HCT116 (cell line): ENCODE results near the gene GALNT16. TPM values are rescaled to one million over a fixed set of nuclear protein-coding genes. Genes with fewer than 3 reads are reported as not detected.
A peak's percentile ranks its signal among the peaks of the same experiment; 100 is the strongest.

ENCODE experiments used
- ATAC-seq: fragments of 200-7000 bp; cut with Tn5 transposase; 2 replicates; pipeline ENCODE4 v1.9.1; 2020; ENCODE audit warnings: mild to moderate bottlenecking, moderate library complexity
- BruUV-seq: library from RNA; stranded (reverse); fragments of 400-500 nt; replicated peaks from 2 replicates; lab custom pipeline; 2021; lab: Mats Ljungman, UMichigan
- CTCF ChIA-PET: fragments of 300-600 bp; sonication (Branson Sonifier 250); formaldehyde crosslinking; loops from one replicate; lab custom pipeline; 2021; ENCODE audit warnings: antibody characterized with exemption; lab: Charles Lee
- POLR2A ChIA-PET: fragments of 300-600, 350-600 bp; sonication (Branson Sonifier 250); formaldehyde crosslinking; loops from one replicate; lab custom pipeline; 2021; ENCODE audit warnings: antibody characterized with exemption; lab: Charles Lee
- RAD21 ChIA-PET, 2 experiments: fragments of 300-600 bp; sonication (Branson Sonifier 250); formaldehyde crosslinking; loops; one replicate each; lab custom pipeline; 2023; ENCODE audit warnings: low total read pairs in 2 of 2; ENCODE audit not compliant: uncharacterized antibody in 2 of 2, unreplicated experiment in 2 of 2, low non-redundant PET in 1 of 2; lab: Charles Lee
- DNase-seq: peaks from one replicate; pipeline ENCODE4 v3.0.0-alpha.2; 2010; ENCODE audit warnings: low read depth, low spot score
- H2AFZ ChIP-seq: fragments of 200-600 bp; shearing (Covaris generic), sonication (generic); 2 replicates; pipeline ENCODE4 v1.6.1; 2017; ENCODE audit warnings: low read depth, mixed run types, mixed read lengths, antibody characterized with exemption, low read length; ENCODE audit not compliant: poor library complexity, severe bottlenecking
- H3K27ac ChIP-seq: 2 replicates; pipeline ENCODE4 v1.5.1; 2012; ENCODE audit warnings: low read depth, low read length
- H3K27me3 ChIP-seq: fragments of 200-600 bp; sonication (generic); 2 replicates; pipeline ENCODE4 v1.6.1; 2016; ENCODE audit warnings: mixed run types, low read length, mixed read lengths; ENCODE audit not compliant: insufficient read depth
- H3K36me3 ChIP-seq, 2 experiments: fragments of 200-500 bp in 1 of 2; fragments of 200-600 bp in 1 of 2; sonication (Bioruptor generic) in 1 of 2; sonication (generic) in 1 of 2; 2 replicates each; pipeline versions ENCODE4 v1.5.1 to v1.6.1; 2014 to 2016; ENCODE audit warnings: low read length in 2 of 2, inconsistent platforms in 1 of 2, mixed read lengths in 1 of 2, mixed run types in 1 of 2; ENCODE audit not compliant: insufficient read depth in 2 of 2, control insufficient read depth in 1 of 2
- H3K4me1 ChIP-seq, 2 experiments: fragments of 200-600 bp in 1 of 2; sonication (generic) in 1 of 2; 2 replicates each; pipeline versions ENCODE4 v1.5.1 to v1.6.1; 2012 to 2017; ENCODE audit warnings: low read length in 2 of 2, inconsistent platforms in 1 of 2, mild to moderate bottlenecking in 1 of 2, mixed read lengths in 1 of 2, mixed run types in 1 of 2, moderate library complexity in 1 of 2; ENCODE audit not compliant: insufficient read depth in 2 of 2, control insufficient read depth in 1 of 2
- H3K4me2 ChIP-seq: fragments of 200-600 bp; sonication (generic); 2 replicates; pipeline ENCODE4 v1.6.1; 2017; ENCODE audit warnings: mixed run types, low read length, mixed read lengths
- H3K4me3 ChIP-seq, 2 experiments: fragments of 200-600 bp in 1 of 2; sonication (generic) in 1 of 2; replicated peaks in 1 of 2; 2 replicates each; pipeline ENCODE4 v1.5.1; 2011 to 2016; ENCODE audit warnings: low read length in 2 of 2, control low read depth in 1 of 2, low read depth in 1 of 2, mild to moderate bottlenecking in 1 of 2, mixed read lengths in 1 of 2, mixed run types in 1 of 2
- H3K79me2 ChIP-seq: fragments of 200-600 bp; sonication (generic); 2 replicates; pipeline ENCODE4 v1.6.1; 2017; ENCODE audit warnings: mild to moderate bottlenecking, mixed run types, low read length, moderate library complexity, mixed read lengths; ENCODE audit not compliant: insufficient read depth
- H3K9ac ChIP-seq: fragments of 200-600 bp; sonication (generic); 2 replicates; pipeline ENCODE4 v1.6.1; 2016; ENCODE audit warnings: low read length, mixed read lengths
- H3K9me2 ChIP-seq: fragments of 200-600 bp; sonication (generic), shearing (Covaris generic); 2 replicates; pipeline ENCODE4 v1.6.1; 2017; ENCODE audit warnings: mixed run types, mild to moderate bottlenecking, moderate library complexity; ENCODE audit not compliant: insufficient read depth
- H3K9me3 ChIP-seq, 2 experiments: fragments of 200-500 bp in 1 of 2; fragments of 200-600 bp in 1 of 2; sonication (Bioruptor generic) in 1 of 2; sonication (generic) in 1 of 2; 2 replicates each; pipeline ENCODE4 v1.6.1; 2014 to 2017; ENCODE audit warnings: low read length in 2 of 2, mixed read lengths in 2 of 2, inconsistent platforms in 1 of 2, low read depth in 1 of 2, mild to moderate bottlenecking in 1 of 2, mixed run types in 1 of 2, moderate library complexity in 1 of 2; ENCODE audit not compliant: control insufficient read depth in 1 of 2, insufficient read depth in 1 of 2
- H4K20me1 ChIP-seq: fragments of 200-600 bp; sonication (generic), shearing (Covaris generic); 2 replicates; pipeline ENCODE4 v1.6.1; 2017; ENCODE audit warnings: mixed run types, mild to moderate bottlenecking, moderate library complexity; ENCODE audit not compliant: insufficient read depth
- ATF3 ChIP-seq: IDR thresholded peaks from 2 replicates; pipeline ENCODE4 v1.6.1; 2012
- CTCF ChIP-seq, 3 experiments: fragments of 200-600 bp in 1 of 3; sonication (generic) in 1 of 3; IDR thresholded peaks in 2 of 3; conservative IDR thresholded peaks in 1 of 3; 2 replicates each; pipeline ENCODE4 v1.5.1; 2012 to 2017; ENCODE audit warnings: low read depth in 2 of 3, low read length in 2 of 3, antibody characterized with exemption in 1 of 3, borderline replicate concordance in 1 of 3, control low read depth in 1 of 3, mild to moderate bottlenecking in 1 of 3, mixed read lengths in 1 of 3, mixed run types in 1 of 3, moderate library complexity in 1 of 3; ENCODE audit not compliant: insufficient read depth in 1 of 3
- FOSL1 ChIP-seq: IDR thresholded peaks from 2 replicates; pipeline ENCODE4 v1.6.1; 2012; ENCODE audit warnings: low read depth
- REST ChIP-seq: IDR thresholded peaks from 2 replicates; pipeline ENCODE4 v1.6.1; 2012; ENCODE audit warnings: low read depth
- SIN3A ChIP-seq: IDR thresholded peaks from 2 replicates; pipeline ENCODE4 v1.6.1; 2012; ENCODE audit warnings: low read depth
- SP1 ChIP-seq: IDR thresholded peaks from 2 replicates; pipeline ENCODE4 v1.6.1; 2012; ENCODE audit warnings: low read depth
- SRF ChIP-seq: IDR thresholded peaks from 2 replicates; pipeline ENCODE4 v1.6.1; 2012; ENCODE audit warnings: low read depth
- TCF7L2 ChIP-seq: IDR thresholded peaks from 2 replicates; pipeline ENCODE4 v1.7.0; 2011; ENCODE audit warnings: borderline replicate concordance, inconsistent platforms; ENCODE audit not compliant: insufficient read depth, insufficient read length; ENCODE audit errors: extremely low read depth
- YY1 ChIP-seq: IDR thresholded peaks from 2 replicates; pipeline ENCODE4 v1.6.1; 2011; ENCODE audit warnings: low read length, low read depth, moderate library complexity, mild to moderate bottlenecking; ENCODE audit not compliant: insufficient replicate concordance; ENCODE audit errors: extremely low read depth
- intact Hi-C: fragments of 100-400 bp; cut with micrococcal nuclease; formaldehyde crosslinking; loops from 2 replicates; pipeline ENCODE4 v1.10.0; 2022
- total RNA-seq: library from RNA; stranded (reverse); gene quantifications from one replicate; pipeline ENCODE4 v1.2.1, GENCODE V29; 2021; ENCODE audit not compliant: unreplicated experiment

GALNT16 gene
- total RNA-seq, 1 experiment from 2014 or later, result 0.32 TPM

- TF ChIP-seq REST, result no peak
Observed at GRCh38 chr14:69246331-69246730, 13.6 kb upstream of the GALNT16 start (continued).

- TF ChIP-seq ATF3 (no peak), TCF7L2 (no peak), YY1 (no peak), SRF (no peak), CTCF (IDR thresholded peaks at IDR 0.05 in 2 of 3, conservative IDR thresholded peaks at IDR 0.05 in 1 of 3; ENCODE audit: borderline replicate concordance in 1 of 3, insufficient read depth in 1 of 3, low read depth in 2 of 3, low read length in 2 of 3) (peak in 1 of 3 experiments; percentile 48; a peak in 2 of 6 replicates), FOSL1 (no peak), SP1 (no peak), SIN3A (no peak)
- no peak overlapping the region for H3K9ac ChIP-seq
- no peaks in the 10 kb centered on the region for H3K4me1 ChIP-seq
- H3K79me2 ChIP-seq, result no peaks in the 10 kb centered on the region
- ChIA-PET RAD21 (no interaction called here), POLR2A (no interaction called here), CTCF (no interaction called here)
- no peak overlapping the region for H2AFZ ChIP-seq
- H4K20me1 ChIP-seq, result no peaks in the 10 kb centered on the region
- intact Hi-C loops, result no loop called here
- no peak for ATAC-seq
- BruUV-seq, result no TSS peak
- H3K9me3 ChIP-seq, result no peaks in the 10 kb centered on the region
- no peak overlapping the region for H3K4me3 ChIP-seq
- no peaks in the 10 kb centered on the region for H3K9me2 ChIP-seq
- no peak for DNase-seq
- H3K36me3 ChIP-seq, result no peaks in the 10 kb centered on the region
- no peak overlapping the region for H3K4me2 ChIP-seq
- no peak overlapping the region for H3K27ac ChIP-seq
- no peaks in the 10 kb centered on the region for H3K27me3 ChIP-seq
Observed at GRCh38 chr14:69247676-69248440, 12.1 kb upstream of the GALNT16 start.
